Muscle layer of colon (tissue), 2 donors: Measurements from ENCODE around the gene RABGAP1L.
"Not testable (repeated sequence)": the region's sequence is repeated elsewhere in the genome, so short reads cannot be mapped to it uniquely, and the experiment has no call there.

ENCODE experiments used
- H3K27ac ChIP-seq: one replicate; pipeline ENCODE4 v1.7.0; 2013; ENCODE audit warnings: low read depth, mild to moderate bottlenecking, low read length, moderate library complexity
- H3K27me3 ChIP-seq, 2 donors: one replicate each; pipeline ENCODE4 v1.7.0; 2013; ENCODE audit warnings: low read length in 2 of 2, mild to moderate bottlenecking in 2 of 2; ENCODE audit not compliant: insufficient read depth in 2 of 2, control insufficient read depth in 1 of 2
- H3K36me3 ChIP-seq: one replicate; pipeline ENCODE4 v1.7.0; 2013; ENCODE audit warnings: mild to moderate bottlenecking, low read length; ENCODE audit not compliant: insufficient read depth
- H3K4me1 ChIP-seq: one replicate; pipeline ENCODE4 v1.7.0; 2013; ENCODE audit warnings: mild to moderate bottlenecking, low read length; ENCODE audit not compliant: insufficient read depth
- H3K4me3 ChIP-seq, 2 donors: one replicate each; pipeline ENCODE4 v1.7.0; 2013; ENCODE audit warnings: low read length in 2 of 2, low read depth in 1 of 2, mild to moderate bottlenecking in 1 of 2, moderate library complexity in 1 of 2
- H3K9ac ChIP-seq: one replicate; pipeline ENCODE4 v1.7.0; 2013; ENCODE audit warnings: low read length
- H3K9me3 ChIP-seq: one replicate; pipeline ENCODE4 v1.7.0; 2013; ENCODE audit warnings: mild to moderate bottlenecking, low read length
- donor health status: abdominal sarcoma.
- donor health status: Adenocarcinoma of cecum.

Gene RABGAP1L

GRCh38 chr1:174568551-174568950 is 409.2 kb downstream of the RABGAP1L start:
- Histone ChIP-seq H3K4me1 (no peaks in the 10 kb centered on the region), H3K36me3 (no peaks in the 10 kb centered on the region), H3K4me3 (no peak overlapping the region), H3K9me3 (no peaks in the 10 kb centered on the region), H3K27ac (no peak overlapping the region), H3K9ac (no peak overlapping the region), H3K27me3 (no peaks in the 10 kb centered on the region)

DNA sequence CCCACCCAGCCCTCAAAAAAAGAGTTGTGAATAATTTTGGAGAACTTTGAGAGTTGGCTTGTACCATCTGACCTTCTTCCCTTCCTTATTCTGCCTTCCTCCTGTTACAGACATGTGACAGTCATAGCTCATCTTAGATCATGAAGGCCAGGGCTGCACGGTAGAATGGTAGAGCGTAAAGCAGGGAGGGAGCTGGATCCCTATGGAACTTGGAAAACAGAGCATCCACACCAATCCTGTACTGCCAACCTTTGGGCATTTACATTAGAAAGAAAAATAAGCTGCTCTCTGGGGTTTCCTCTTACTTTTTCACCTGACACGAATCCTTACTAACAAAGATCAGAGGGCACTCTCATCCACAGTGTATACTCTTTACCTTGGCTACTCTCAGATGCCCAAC is 409.9 kb downstream of the RABGAP1L start:
- Histone ChIP-seq H3K4me1 (no peaks in the 10 kb centered on the region), H3K9me3 (no peaks in the 10 kb centered on the region), H3K27ac (no peak overlapping the region), H3K4me3 (no peak overlapping the region), H3K36me3 (no peaks in the 10 kb centered on the region), H3K9ac (no peak overlapping the region), H3K27me3 (no peaks in the 10 kb centered on the region)

- Histone ChIP-seq H3K27me3 (no peaks in the 10 kb centered on the region), H3K4me3 (no peak overlapping the region), H3K4me1 (no peaks in the 10 kb centered on the region), H3K9ac (no peak overlapping the region), H3K36me3 (no peaks in the 10 kb centered on the region), H3K27ac (no peak overlapping the region), H3K9me3 (no peaks in the 10 kb centered on the region)
These were observed 413.5 kb downstream of the RABGAP1L start for GRCh38 chr1:174572771-174573170.

DNA sequence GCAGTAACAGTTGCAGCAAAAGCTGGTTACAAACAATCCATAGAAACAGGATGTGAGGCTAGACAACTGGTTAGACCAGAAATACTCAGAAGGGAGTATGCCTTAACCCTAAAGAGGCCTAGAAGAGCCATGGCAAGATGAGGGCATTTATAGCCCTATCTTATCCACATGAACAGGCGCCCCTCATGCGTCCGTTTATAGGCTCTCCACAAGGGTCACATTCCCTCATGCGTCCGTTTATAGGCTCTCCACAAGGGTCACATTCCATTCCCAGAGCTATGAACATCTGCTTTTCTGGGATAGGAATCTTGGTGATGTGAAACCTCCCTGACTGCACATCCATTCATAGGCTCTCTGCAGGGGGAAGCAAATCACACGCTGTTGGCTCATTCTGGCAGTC is 416.8 kb downstream of the RABGAP1L start:
- not testable (repeated sequence) for H3K36me3 ChIP-seq, H3K9me3 ChIP-seq, H3K27ac ChIP-seq, H3K27me3 ChIP-seq, H3K4me3 ChIP-seq, H3K4me1 ChIP-seq, H3K9ac ChIP-seq

- no peaks in the 10 kb centered on the region for H3K36me3 ChIP-seq
- no peaks in the 10 kb centered on the region for H3K9me3 ChIP-seq
- H3K27ac ChIP-seq: no peak overlapping the region
- no peak overlapping the region for H3K9ac ChIP-seq
- no peaks in the 10 kb centered on the region for H3K27me3 ChIP-seq
- H3K4me1 ChIP-seq: no peaks in the 10 kb centered on the region
- no peak overlapping the region for H3K4me3 ChIP-seq
These were observed 418.4 kb downstream of the RABGAP1L start for GRCh38 chr1:174577681-174578080.

DNA sequence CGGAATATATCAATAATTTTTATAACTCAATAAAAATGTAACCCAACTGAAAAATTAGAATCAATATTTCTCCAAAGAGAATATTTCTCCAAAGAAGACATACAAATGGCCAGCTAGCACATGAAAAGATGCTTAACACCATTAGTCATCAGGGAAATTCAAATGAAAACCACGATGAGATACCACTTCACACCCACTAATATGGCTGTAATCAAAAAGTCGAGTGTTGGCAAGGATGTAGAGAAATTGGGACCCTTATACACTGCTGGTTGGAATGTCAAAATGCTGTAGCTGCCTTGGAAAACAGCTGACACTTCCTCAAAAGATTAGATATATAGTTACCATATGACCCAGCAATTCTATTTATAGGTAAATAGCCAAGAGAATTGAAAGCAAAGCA is 421.5 kb downstream of the RABGAP1L start:
- Histone ChIP-seq H3K9ac (no peak overlapping the region), H3K4me1 (no peaks in the 10 kb centered on the region), H3K27me3 (no peaks in the 10 kb centered on the region), H3K4me3 (no peak overlapping the region), H3K36me3 (no peaks in the 10 kb centered on the region), H3K9me3 (no peaks in the 10 kb centered on the region), H3K27ac (no peak overlapping the region)

DNA sequence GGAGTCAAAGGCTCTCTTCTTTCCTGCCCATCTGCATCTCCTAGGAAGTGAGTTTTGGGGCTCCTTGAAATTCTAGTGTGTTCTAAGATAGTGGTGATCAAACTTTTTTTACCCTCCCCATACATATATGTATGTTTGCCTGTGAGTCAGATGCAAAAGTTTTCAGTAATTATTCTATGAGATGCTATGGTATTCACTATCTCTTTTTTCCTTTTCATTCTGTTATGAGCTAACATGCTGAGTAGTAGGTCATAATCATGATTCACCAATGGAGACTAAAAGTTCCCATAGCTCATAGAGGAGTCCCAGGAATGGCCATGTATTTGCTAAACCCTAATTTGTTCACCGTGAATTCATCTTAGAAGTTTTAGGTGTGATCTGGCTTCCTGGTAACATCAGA is 424.0 kb downstream of the RABGAP1L start:
- Histone ChIP-seq H3K36me3 (no peaks in the 10 kb centered on the region), H3K27ac (no peak overlapping the region), H3K9me3 (no peaks in the 10 kb centered on the region), H3K27me3 (no peaks in the 10 kb centered on the region), H3K4me1 (no peaks in the 10 kb centered on the region), H3K9ac (no peak overlapping the region), H3K4me3 (no peak overlapping the region)

- no peak overlapping the region for H3K4me3 ChIP-seq
- H3K36me3 ChIP-seq: no peaks in the 10 kb centered on the region
- no peak overlapping the region for H3K9ac ChIP-seq
- no peaks in the 10 kb centered on the region for H3K4me1 ChIP-seq
- no peak overlapping the region for H3K27ac ChIP-seq
- no peaks in the 10 kb centered on the region for H3K27me3 ChIP-seq
- no peaks in the 10 kb centered on the region for H3K9me3 ChIP-seq
These were observed 424.8 kb downstream of the RABGAP1L start for GRCh38 chr1:174584071-174584470.

DNA sequence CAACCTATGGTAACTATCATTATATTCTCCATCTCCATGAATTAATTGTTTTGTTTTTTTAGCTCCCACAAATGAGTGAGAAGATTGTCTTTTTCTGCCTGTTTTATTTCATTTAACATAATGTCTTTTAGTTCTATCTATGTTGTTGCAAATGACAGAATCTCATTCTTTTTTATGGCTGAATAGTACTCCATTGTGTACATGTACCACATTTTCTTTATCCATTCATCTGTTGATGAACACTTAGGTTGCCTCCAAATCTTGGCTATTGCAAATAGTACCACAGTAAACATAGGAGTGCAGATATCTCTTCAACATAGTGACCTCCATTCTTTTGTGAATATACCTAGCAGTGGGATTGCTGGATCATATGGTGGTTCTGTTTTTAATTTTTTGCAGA is 429.3 kb downstream of the RABGAP1L start:
- not testable (repeated sequence) for H3K27me3 ChIP-seq, H3K27ac ChIP-seq, H3K4me3 ChIP-seq, H3K9ac ChIP-seq, H3K4me1 ChIP-seq, H3K36me3 ChIP-seq, H3K9me3 ChIP-seq

DNA sequence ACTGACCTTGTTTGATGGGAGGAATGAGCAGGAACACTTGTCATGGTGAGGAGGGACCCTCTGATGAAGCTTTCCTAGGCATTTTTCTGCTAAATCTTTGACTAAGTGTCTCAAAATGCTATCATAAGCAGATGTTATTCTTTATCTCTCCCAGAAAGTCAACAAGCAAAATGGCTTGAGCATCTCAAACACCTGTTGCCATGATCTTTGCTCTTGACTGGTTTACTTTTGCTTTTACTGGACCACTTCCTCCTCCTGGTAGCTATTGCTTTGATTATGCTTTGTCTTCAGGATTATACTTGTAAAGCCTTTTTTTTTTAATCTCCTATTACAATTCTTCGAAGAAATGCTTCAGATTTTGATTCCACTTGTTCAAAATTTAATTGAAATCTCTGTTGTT is 445.9 kb downstream of the RABGAP1L start:
- Histone ChIP-seq H3K36me3 (no peaks in the 10 kb centered on the region), H3K27me3 (no peaks in the 10 kb centered on the region), H3K27ac (no peak overlapping the region), H3K9me3 (no peaks in the 10 kb centered on the region), H3K4me3 (no peak overlapping the region), H3K9ac (no peak overlapping the region), H3K4me1 (no peaks in the 10 kb centered on the region)

DNA sequence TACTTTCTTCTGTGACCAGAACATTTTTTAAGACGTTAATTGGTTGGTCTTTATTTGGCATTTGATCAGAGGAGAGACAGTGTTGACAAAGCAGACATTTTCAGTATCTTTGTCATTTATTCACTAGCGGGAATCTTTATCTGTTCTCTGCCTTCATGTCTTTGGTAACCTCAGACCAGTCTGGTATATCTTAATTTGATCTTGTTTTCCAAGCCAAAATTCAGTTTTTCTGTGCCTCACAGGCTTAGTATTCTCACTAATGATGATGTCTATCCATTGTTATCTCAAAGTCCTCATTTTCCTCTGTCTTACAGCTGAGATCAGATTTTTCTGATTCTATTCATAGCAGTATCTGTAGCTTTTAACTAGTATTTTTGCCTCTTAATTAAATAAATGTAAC is 447.2 kb downstream of the RABGAP1L start:
- H3K27me3 ChIP-seq: no peaks in the 10 kb centered on the region
- no peak overlapping the region for H3K27ac ChIP-seq
- no peak overlapping the region for H3K9ac ChIP-seq
- no peaks in the 10 kb centered on the region for H3K36me3 ChIP-seq
- no peak overlapping the region for H3K4me3 ChIP-seq
- no peaks in the 10 kb centered on the region for H3K9me3 ChIP-seq
- no peaks in the 10 kb centered on the region for H3K4me1 ChIP-seq

GRCh38 chr1:174617905-174618304 is 458.6 kb downstream of the RABGAP1L start:
- H3K9ac ChIP-seq, H3K4me3 ChIP-seq, H3K27ac ChIP-seq, H3K27me3 ChIP-seq, H3K9me3 ChIP-seq, H3K4me1 ChIP-seq, H3K36me3 ChIP-seq: not testable (repeated sequence)
